GM19395 (cell line): ENCODE measurements around the gene WDR26.
"Not testable (repeated sequence)": the region's sequence is repeated elsewhere in the genome, so short reads cannot be mapped to it uniquely, and the experiment has no call there.

ENCODE experiments used
- ATAC-seq: cut with Tn5 transposase; IDR thresholded peaks from one replicate; pipeline ENCODE4 v1.9.1; 2021; ENCODE audit warnings: mild to moderate bottlenecking, moderate library complexity; ENCODE audit not compliant: unreplicated experiment

The WDR26 gene

GRCh38 chr1:224434691-224435317 is at the start of gene WDR26:
TSS of gene WDR26 (minus strand) at chr1:224434797.
- peak; percentile 89 for ATAC-seq

GRCh38 chr1:224483206-224483605 is 48.6 kb upstream of the WDR26 start:
- ATAC-seq: not testable (repeated sequence)

DNA sequence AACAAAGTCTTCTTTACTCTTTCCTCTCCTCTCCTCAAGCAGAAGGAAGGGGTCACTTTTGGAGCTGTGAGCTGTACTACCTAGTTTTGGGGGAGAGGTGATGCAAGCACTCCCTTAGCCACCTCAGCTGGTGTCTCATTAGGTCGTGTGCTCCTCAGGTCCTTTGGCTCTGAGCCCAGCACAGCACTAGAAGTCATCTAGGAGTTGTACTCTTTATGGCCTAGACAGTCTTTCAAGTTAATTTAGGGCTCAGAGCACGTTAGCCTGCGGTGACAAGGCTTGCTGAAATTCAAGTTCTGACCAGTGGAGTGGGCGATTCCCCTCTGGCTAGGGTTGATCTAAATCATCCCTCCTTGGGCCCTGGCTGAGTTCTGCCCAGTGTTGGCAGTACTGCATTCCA is 48.0 kb upstream of the WDR26 start:
- no peak for ATAC-seq

GRCh38 chr1:224481601-224482000 is 47.0 kb upstream of the WDR26 start:
- no peak for ATAC-seq

DNA sequence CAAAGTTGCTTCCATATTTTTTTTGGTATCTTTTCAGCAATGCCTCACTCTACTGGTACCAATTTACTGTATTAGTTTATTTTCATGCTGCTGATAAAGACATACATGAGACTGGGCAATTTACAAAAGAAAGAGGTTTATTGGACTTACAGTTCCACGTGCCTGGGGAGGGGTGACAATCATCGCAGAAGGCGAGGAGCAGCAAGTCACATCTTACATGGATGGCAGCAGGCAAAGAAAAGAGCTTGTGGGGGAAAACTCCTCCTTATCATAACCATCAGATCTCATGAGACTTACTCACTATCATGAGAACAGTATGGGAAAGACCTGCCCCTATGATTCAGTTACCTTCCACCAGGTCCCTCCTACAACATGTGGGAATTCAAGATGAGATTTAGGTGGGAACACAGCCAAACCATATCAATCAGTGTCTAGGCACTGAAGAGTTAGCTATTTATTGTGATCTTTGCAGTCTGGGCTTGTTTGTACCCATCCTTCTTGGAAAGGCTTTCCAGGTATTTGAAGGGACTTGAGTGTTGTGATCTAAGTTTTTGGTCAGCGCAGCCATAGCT is 46.4 kb upstream of the WDR26 start:
- ATAC-seq: not testable (repeated sequence)

GRCh38 chr1:224480200-224480599 is 45.6 kb upstream of the WDR26 start:
- not testable (repeated sequence) for ATAC-seq

- ATAC-seq: no peak
Observed at GRCh38 chr1:224472806-224473205, 38.2 kb upstream of the WDR26 start.

DNA sequence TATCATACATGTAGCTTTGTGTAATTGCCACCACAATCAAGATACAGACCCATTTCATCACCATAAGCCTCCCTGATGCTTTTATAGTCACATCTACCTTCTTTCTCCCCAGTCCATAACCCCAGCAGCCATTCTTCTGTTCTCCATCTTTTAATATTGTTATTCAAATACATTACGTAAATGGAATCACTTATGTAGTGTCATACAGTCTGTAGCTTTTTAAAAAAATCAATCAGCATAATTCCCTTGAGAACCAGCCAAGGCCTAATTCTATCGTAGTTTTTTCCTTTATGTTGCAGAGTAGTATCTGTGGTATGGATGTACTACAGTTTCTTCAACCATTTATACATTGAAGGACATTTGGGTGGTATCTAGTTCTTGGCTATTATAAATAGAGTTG is 31.6 kb upstream of the WDR26 start:
- no peak for ATAC-seq

- ATAC-seq: no peak
Observed at GRCh38 chr1:224459966-224460365, 25.4 kb upstream of the WDR26 start.

- no peak for ATAC-seq
Observed at GRCh38 chr1:224458996-224459395, 24.4 kb upstream of the WDR26 start.

- ATAC-seq: no peak
Observed at GRCh38 chr1:224458296-224458695, 23.7 kb upstream of the WDR26 start.

DNA sequence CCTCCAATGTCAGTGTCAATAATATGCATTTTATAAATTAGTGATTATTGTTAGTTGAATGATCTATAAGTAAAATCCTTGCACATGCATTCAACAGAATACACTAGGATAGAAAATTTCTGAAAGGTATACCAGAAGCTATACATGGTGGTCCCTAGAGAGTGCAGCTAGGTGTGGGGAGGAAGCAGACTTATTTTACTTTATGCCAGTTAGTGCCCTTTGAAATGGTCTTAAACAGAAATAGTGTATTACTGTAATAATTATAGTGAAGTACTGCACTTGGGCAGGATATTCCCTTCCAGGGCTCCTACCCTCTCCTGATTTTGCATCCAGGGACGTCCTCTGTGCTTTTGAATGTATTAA is 23.2 kb upstream of the WDR26 start:
- ATAC-seq: peak; percentile 39

DNA sequence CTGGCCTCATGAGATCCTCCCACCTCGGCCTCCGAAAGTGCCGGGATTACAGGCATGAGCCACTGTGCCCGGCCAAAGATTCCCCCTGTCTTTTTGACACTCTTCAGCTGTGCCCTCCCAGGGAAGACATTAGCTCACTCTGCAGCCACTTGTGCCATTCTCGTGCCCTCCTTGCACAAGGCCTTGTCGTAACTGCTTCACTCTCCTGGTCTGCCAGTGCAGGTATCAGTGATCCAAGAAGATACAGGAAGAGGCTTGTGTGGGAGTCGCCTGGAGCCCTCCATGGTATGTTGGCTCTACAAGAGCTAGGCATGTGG is 22.0 kb upstream of the WDR26 start:
- no peak for ATAC-seq

DNA sequence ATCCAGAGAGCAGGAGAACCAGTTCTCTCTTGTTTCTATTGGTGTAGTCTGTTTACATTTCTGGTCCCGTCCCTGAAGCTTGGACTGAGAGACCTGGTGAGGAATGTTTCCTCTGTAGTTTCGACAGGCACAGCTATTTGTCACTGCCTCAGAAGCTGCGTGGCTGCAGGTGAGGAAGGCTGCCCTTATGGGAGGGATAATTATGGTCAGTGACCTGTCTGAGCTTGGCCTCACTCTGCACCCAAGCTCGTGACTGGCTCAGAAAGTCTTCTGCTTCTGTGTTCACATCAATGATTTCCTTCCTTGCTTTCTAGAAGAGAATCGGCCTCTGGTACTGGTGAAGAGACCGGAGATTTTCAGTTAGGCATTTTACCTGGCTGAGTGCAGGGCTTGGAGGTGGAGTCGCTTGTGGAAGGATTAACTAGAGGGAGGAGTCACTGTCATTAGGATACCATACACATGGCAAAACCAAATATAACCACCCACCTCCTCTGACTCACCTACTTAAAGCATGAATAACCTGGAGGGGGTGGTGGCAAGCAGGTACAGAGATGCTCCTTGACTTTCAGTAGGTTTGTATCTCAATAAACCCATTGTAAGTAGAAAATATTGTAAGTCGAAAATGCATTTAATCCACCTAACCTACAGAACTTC is 19.9 kb upstream of the WDR26 start:
- no peak for ATAC-seq

DNA sequence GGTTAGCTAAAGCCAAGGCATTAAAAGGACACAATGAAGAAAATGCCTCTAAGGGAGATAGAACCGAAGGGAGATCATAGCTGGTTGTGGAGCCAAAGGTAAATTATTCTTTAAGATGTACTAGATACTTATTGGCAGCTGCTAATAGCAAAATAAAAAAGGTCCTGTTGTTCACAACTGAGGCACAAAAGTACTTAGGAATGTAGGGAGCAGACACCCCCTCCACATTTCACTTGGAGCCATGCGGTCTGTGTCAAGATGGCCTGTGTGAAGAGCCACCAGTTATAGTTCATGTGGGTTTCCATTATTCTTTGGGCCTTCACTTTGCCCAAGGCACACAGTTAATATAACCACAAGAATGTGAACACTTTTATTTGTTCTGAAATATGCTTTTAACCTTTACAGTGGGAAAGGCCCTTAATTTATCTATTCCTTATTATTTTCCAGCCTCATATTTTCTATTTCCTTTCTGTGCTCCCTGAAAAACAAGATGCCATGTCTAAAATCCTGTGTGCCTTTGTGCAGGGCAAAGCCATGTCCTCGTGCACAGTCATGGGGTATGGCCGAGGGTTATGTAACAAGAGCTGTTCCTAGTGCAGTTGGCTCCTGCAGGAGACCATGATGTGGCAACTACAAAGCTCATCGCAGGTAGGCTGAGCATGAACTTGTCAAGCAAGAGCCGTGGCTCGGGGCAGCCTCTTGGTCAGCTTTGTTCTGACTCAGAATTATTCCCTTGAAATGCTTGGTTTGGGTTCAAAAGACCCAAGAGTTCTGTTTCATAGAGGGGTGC is 16.2 kb upstream of the WDR26 start:
- no peak for ATAC-seq

DNA sequence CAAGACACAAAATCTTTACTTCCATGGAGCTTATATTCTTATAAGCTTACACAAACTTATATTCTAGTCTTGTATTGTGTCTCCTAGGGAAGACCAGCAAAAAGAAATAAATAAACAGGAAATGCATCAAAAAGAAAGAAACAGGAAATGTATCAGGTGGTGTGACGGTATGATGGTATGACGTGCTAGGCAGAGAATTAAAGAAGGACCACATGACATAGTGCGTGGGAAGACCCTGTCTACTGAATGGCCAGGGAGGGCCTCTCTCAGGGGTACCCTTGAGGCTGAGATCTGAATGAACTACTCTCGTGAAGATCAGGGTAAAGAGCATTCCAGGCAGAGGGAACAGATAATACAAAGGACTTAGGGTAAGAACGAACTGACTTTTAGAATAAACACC is 15.6 kb upstream of the WDR26 start:
- no peak for ATAC-seq

DNA sequence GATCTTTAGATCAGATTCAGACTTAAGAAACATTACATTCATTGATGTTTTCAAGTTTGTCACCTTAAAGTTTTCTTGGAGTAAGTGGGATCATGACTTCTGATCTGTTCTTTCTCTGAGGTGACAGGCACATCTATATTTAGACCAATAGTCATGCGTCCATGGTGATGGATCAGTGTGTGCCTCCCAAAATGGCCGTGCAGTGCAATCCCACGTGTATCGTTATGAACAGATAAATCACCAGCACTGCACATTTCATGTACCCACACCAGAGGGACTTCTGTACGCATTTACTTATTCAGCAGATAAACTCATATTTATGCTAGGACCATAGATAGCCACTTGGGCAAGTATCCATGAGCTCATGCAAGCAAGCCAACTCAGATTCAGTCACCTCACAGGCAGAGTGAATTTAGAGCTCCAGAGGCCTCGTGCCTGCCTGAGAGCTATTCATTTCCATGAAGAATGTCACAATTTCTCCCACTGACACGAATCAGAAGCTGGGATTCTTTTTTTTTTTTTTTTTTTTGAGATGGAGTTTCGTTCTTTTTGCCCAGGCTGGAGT is 13.9 kb upstream of the WDR26 start:
- no peak for ATAC-seq

DNA sequence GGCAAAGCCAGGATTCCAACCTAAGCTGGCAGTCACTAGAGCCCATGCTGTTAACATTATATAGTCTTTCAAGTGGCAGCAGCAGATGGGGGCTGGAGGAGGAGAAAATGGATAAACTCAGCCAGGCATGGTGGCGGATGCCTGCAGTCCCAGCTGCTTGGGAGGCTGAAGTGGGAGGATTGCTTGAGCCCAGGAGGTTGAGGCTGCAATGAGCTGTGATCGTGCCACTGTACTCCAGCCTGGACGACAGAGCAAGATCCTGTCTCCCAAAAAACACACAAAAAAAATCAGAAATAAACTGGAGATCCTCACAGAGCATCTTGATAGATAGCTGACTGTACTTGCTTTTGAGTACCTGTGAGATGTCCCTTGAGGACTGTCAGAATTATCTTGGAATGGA is 13.4 kb upstream of the WDR26 start:
- ATAC-seq: no peak

DNA sequence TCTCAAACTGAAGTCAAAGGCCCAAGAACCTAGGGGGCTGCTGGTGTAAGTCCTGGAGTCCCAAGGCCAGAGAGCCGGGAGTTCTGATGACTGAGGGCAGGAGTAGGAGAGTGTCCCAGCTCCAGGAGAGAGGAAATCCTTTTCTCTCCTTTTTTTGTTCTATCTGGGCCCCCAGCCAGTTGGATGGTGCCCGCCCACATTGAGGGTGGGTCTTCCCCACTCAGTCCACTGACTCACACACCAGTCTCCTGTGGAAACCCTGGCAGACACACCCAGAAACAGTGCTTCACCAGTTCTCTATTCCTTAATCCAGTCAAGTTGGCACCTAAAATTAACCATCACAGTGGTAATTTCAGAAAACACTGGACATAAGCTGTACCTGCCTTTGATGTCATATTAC is 12.7 kb upstream of the WDR26 start:
- no peak for ATAC-seq

DNA sequence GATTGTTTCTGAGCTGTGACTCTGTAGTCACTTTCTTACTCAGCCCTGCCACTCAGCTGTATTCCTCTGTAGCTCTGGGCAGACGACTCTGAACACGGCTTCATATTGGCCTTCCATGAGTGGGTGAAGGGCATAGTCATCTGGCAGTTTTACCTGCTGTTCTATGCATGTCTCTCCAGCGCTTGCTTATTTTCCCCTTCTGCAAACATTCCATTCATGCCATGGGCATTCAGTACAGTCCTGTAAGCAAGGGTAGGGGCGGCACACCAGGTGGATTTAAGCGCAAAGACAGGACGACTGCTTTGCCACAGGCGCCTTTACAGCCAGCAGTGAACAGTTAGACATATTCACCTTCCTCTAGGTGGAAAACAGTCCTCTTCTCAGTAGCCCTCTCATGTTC is 4.4 kb upstream of the WDR26 start:
- ATAC-seq: no peak

DNA sequence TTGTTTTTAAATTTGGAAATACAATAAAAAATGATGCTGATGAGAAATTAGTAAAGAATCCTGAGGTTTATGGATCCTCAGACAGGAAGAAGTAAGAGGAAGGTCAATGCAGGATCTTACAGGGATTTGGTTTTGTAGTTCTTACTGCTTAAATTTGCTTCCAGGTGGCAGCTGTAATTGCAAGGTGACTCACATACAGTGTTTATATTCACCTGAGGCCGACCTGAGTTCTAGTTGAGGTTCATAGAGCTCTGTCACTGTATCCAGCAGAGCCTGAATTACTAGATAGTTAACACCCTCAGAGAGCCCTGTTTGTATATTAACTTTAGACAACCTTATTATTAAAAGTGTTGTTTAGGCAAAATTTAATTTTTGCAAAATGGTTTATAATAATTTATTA is 1.4 kb upstream of the WDR26 start:
- no peak for ATAC-seq

DNA sequence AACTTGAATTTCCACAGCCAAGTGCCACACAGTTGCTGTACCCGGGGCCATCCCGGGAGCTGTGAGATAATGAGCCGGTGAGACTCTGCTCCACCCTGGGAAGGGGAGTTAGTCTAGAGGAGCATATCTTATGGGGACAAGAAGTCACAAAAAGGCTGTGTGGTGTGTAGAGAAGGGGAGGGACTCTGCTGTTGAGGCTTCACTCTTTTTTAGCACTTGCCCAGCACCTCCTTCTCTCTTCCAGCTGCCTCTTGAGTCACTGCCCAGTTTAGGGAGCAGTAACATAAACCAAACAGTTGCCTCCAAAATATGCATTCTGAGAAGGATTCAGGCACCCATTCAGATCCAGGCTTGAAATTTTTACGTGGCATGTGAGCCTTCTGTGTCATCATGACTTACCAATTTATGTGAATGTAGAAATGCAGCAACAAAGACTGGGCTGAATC is 744 bp upstream of the WDR26 start:
- peak; percentile 22 for ATAC-seq
